WI38 (cell line): ENCODE measurements around the gene SLC26A1.

Source experiments
- H3K4me3 ChIP-seq: 2 replicates; pipeline ENCODE4 v1.5.1; 2011; ENCODE audit warnings: low read depth, mild to moderate bottlenecking, control low read depth, low read length
- TF ChIP-seq, protein P1 (sequence below): IDR thresholded peaks from 2 replicates; pipeline ENCODE4 v1.5.1; 2012; ENCODE audit warnings: low read depth, mild to moderate bottlenecking, control low read depth, low read length

SLC26A1 gene

DNA sequence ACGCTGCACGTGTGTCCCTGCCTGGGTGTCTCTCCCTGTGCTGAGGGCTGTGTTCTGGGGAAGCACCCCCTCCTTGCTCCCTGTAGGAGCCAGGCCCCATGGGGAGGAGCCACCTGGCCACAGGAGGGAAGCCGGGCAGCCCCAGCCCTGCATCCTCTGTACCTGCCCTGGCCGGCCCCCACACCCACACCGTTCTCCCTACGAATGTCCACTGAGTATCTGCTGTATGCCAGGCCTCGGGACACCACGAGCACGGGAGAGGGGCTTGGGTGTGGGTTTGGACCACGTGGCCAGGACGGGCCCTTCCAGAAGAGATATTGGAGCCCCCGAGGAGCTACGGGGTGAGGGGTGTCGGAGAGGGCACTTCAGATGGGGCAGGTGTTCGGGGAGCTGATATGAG, 24.5 kb upstream of the SLC26A1 start:
- TF ChIP-seq, protein P1, sequence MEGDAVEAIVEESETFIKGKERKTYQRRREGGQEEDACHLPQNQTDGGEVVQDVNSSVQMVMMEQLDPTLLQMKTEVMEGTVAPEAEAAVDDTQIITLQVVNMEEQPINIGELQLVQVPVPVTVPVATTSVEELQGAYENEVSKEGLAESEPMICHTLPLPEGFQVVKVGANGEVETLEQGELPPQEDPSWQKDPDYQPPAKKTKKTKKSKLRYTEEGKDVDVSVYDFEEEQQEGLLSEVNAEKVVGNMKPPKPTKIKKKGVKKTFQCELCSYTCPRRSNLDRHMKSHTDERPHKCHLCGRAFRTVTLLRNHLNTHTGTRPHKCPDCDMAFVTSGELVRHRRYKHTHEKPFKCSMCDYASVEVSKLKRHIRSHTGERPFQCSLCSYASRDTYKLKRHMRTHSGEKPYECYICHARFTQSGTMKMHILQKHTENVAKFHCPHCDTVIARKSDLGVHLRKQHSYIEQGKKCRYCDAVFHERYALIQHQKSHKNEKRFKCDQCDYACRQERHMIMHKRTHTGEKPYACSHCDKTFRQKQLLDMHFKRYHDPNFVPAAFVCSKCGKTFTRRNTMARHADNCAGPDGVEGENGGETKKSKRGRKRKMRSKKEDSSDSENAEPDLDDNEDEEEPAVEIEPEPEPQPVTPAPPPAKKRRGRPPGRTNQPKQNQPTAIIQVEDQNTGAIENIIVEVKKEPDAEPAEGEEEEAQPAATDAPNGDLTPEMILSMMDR: no peak
- H3K4me3 ChIP-seq: no peak overlapping the region

DNA sequence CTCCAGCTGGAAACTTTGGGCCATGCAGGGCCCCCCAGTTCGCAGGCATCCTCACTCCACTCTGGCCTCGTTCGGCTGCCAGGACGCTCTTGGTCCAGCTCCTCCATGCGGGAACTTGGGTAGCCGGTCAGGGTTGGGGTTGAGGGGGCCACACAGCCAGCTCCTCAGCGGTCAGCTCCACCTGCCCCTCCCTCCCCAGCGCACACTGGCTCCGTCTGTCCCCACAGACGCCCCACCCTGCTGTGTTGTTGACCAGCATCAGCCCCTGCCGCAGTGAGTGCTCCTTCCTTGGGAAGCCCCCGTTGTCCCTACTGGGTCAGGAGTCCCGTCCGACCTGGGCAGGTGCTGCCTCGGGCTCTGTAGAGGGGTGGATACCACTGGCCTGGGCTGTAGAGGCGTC, 24.0 kb upstream of the SLC26A1 start:
- no peak overlapping the region for H3K4me3 ChIP-seq
- TF ChIP-seq, protein P1: no peak

- H3K4me3 ChIP-seq: no peak overlapping the region
- TF ChIP-seq, protein P1: no peak
Measured at GRCh38 chr4:1015746-1016145, 22.5 kb upstream of the SLC26A1 start.

- no peak overlapping the region for H3K4me3 ChIP-seq
- TF ChIP-seq, protein P1: no peak
Measured at GRCh38 chr4:1015179-1015578, 22.0 kb upstream of the SLC26A1 start.

DNA sequence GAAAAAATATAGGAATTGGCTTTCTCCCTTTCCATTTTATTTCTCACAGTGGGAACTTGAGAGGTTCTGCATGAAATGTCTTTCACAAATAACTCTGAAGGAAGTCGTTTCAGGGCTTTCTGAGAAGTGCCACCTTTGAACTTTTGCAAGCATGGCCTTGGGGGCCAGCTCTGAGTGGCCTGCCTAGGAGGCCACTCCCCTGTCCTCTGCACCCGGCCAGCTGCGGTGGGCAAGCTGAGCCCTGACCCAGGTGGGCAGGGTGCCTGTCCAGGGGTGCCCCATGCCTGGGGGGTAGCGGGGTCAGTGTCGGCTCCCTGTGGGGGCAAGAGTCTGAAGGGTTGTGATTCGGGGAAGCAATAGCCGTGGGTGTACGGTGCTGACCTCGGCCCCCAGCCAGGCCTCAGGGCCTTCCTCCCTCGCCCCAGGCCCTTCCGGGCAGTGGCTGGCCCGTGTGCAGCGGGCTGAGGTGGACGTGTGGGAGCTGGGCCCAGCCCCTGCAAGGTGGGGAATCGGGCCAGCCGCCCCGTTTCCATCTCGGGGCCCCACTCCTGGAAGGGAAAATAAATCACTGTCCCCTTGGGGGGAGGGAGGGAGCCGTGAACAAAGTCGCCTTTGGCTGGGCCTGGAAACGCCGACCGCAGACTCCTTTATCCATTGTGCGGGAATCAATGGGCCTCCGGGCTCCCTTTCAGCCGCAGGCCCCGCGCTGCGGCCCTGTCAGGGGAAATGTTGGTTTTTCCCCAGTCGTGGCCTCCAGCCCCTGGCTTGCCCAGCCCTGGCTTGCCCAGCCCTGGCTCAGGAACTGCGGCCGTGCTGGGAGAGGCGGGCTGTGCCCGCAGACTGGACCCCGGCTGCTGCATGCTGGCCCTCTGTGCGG, 21.3 kb upstream of the SLC26A1 start:
- H3K4me3 ChIP-seq: no peak overlapping the region
- TF ChIP-seq, protein P1: no peak

DNA sequence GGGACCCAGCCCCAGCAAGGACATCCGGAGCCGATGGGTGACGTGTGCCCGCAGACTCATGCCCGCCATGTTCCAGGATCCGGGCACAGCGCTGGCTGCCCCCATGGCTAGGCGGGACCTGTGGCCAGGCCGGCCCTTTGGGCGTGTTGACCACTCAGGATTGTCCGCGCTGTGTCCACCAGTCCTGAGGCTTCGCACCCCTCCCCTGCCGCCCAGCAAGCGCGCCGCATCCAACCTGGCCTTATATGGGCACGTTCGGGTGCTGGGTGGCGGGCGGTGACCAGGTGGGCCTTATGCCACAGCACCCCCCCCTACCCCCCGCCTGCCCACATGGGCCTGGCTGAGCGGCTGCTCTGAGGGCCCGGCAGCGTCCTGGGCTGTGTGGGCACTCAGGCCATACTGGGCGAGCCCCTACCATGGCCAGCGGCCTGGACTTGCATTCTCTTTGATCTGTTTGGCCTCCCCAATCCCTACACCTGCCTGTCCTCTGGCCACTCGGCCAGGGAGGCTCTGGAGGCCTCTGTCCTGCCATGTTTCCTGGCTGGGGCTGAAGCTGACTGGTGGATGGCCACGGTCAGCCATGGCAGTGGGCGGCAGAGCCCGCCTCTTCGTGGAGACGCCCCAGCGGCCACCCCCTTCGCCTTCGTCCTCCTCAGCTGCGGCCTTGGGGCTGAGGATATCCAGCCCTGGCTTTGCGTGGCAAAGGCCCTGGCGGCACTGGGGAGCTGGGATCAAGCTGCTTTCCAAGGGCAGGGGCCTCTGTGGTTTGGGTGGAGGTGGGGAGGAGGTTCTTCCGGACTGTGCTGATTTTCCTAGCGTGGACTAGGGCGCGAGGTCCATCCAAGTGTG, 20.2 kb upstream of the SLC26A1 start:
- TF ChIP-seq, protein P1: no peak

More for the DNA sequence above, 20.2 kb upstream of the SLC26A1 start:
- no peak overlapping the region for H3K4me3 ChIP-seq
